Smooth muscle cell (in vitro differentiated cells): Measurements from ENCODE around the gene RACGAP1. TPM values are rescaled to one million over a fixed set of nuclear protein-coding genes. Genes with fewer than 3 reads are reported as not detected.

ENCODE experiments used
- DNase-seq: peaks from one replicate; lab custom pipeline; 2025; ENCODE audit not compliant: unreplicated experiment; lab: John Stamatoyannopoulos, UW
- H2AFZ ChIP-seq: fragments of 200-600 bp; sonication (generic); 2 replicates; pipeline ENCODE4 v1.6.0; 2016; ENCODE audit warnings: antibody characterized with exemption, low read depth, mild to moderate bottlenecking
- H3F3A ChIP-seq: fragments of 200-600 bp; sonication (generic); 2 replicates; pipeline ENCODE4 v1.6.0; 2017; ENCODE audit warnings: antibody characterized with exemption, low read depth
- H3K27ac ChIP-seq: fragments of 200-600 bp; sonication (generic); 2 replicates; pipeline ENCODE4 v1.5.1; 2016; ENCODE audit warnings: low read depth, mild to moderate bottlenecking
- H3K27me3 ChIP-seq: fragments of 200-600 bp; sonication (generic); 2 replicates; pipeline ENCODE4 v1.6.1; 2016; ENCODE audit warnings: low read depth, mild to moderate bottlenecking
- H3K36me3 ChIP-seq: fragments of 200-600 bp; sonication (generic); 2 replicates; pipeline ENCODE4 v1.5.1; 2016; ENCODE audit warnings: low read depth
- H3K4me1 ChIP-seq: fragments of 200-600 bp; sonication (generic); 2 replicates; pipeline ENCODE4 v1.5.1; 2016; ENCODE audit warnings: low read depth
- H3K4me2 ChIP-seq: fragments of 200-600 bp; sonication (generic); 2 replicates; pipeline ENCODE4 v1.6.0; 2016; ENCODE audit warnings: mild to moderate bottlenecking
- H3K4me3 ChIP-seq: fragments of 200-600 bp; sonication (generic); 2 replicates; pipeline ENCODE4 v1.5.1; 2016; ENCODE audit warnings: mild to moderate bottlenecking
- H3K79me2 ChIP-seq: fragments of 200-600 bp; sonication (generic); 2 replicates; pipeline ENCODE4 v1.6.0; 2016; ENCODE audit warnings: low read depth, mild to moderate bottlenecking
- H3K9ac ChIP-seq: fragments of 200-600 bp; sonication (generic); 2 replicates; pipeline ENCODE4 v1.6.0; 2016; ENCODE audit warnings: low read depth
- H3K9me3 ChIP-seq: fragments of 200-600 bp; sonication (generic); replicated peaks from 2 replicates; pipeline ENCODE4 v1.5.1; 2016; ENCODE audit warnings: low read depth
- H4K20me1 ChIP-seq: fragments of 200-600 bp; sonication (generic); 2 replicates; pipeline ENCODE4 v1.6.0; 2016; ENCODE audit warnings: low read depth
- CTCF ChIP-seq: fragments of 200-600 bp; sonication (generic); IDR thresholded peaks from 2 replicates; pipeline ENCODE4 v1.5.1; 2017; ENCODE audit warnings: borderline replicate concordance, mild to moderate bottlenecking, antibody characterized with exemption; ENCODE audit not compliant: insufficient read depth, poor library complexity, severe bottlenecking
- WGBS: methylation state at CpG from one replicate; pipeline ENCODE4 v1.1.7; 2016; ENCODE audit warnings: low lambda C conversion rate; 5-methylcytosine and 5-hydroxymethylcytosine counted together
- polyA plus RNA-seq: library from polyadenylated mRNA; unstranded; fragments of >200 nt; fragmentation: Nextera tagmentation; extraction: Ambion mirVana; gene quantifications from 2 replicates; pipeline ENCODE4 v1.2.1, GENCODE V29; 2016
- total RNA-seq: library from RNA; depleted of rRNA; stranded (reverse); fragments of >200 nt; gene quantifications from 2 replicates; pipeline ENCODE4 v1.2.3, GENCODE V29; 2014

The RACGAP1 gene
- total and polyA plus RNA-seq, 2 experiments from 2014 or later = 13.7 to 52.3 TPM

- H3K4me3 ChIP-seq = peak overlapping the region; percentile 76
- no peak for DNase-seq
- H3K79me2 ChIP-seq = no peaks in the 10 kb centered on the region
- H4K20me1 ChIP-seq = no peaks in the 10 kb centered on the region
- H3K27ac ChIP-seq = no peak overlapping the region
- H3K36me3 ChIP-seq = no peaks in the 10 kb centered on the region
- peaks cover 11% of the 10 kb centered on the region for H3K4me1 ChIP-seq
- no peaks in the 10 kb centered on the region for H3K9me3 ChIP-seq
- no peak overlapping the region for H2AFZ ChIP-seq
- no peak overlapping the region for H3K9ac ChIP-seq
- no peaks in the 10 kb centered on the region for H3F3A ChIP-seq
- peak overlapping the region; percentile 95 for H3K4me2 ChIP-seq
- 30% methylated on average over 21 of the region's 30 CpGs for WGBS
- peaks cover 25% of the 10 kb centered on the region for H3K27me3 ChIP-seq
- no peak for TF ChIP-seq CTCF
These were observed 32.8 kb upstream of the RACGAP1 start for GRCh38 chr12:50057896-50058670.

DNA sequence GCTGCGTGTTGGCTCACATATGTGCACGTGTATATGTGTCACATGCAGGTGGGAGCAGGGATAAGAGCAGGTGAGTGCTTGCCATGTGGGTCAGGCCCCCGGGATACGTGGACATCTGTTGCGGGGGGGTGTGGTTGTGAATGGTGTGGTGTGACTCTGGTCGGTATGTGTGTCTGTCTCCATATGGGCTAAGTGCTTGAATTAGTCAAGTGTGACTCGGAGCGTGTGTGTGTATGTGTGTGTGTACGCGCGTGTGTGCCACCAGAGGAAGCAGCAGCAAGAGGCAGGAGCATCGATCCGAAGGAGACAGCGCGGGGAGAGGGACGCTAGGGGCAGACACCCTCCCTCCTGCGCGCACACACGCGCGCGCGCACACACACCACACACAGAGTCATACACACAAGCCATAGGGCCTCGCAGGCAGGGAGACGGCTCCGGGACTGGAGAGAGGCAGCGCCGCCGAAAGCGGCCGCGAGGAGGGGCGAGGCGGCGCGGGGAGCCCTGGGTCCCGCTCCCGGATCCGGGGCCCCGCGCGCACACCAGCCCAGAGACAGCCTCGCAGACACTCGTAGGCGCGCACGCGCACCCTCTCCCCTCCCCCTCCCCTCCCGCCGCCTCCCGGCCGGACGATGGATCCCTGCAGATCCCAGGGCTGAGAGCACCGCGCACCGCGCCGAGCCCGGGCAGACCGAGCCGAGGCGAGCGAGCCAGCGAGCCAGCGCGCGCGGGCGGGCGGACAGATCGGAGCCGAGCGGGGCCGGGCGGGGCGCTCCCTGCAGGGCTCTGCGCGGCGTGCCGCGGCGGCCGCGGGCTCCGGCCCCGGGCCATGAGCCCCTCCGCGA, 31.9 kb upstream of the RACGAP1 start, which contains the start of gene ASIC1:
ASIC1 (plus strand) TSS at position 597 of the 842 bp plus-strand sequence. CDS start 1,171 bp downstream, outside the sequence.
- Histone ChIP-seq H3K27me3 (peaks cover 30% of the 10 kb centered on the region), H3K4me1 (peaks cover 11% of the 10 kb centered on the region), H3K4me3 (peak within 1 kb of the TSS; percentile 76), H3K4me2 (peak within 1 kb of the TSS; percentile 95), H3K27ac (no peak within 1 kb of the TSS), H3K9ac (peak within 1 kb of the TSS; percentile 24), H3F3A (no peaks in the 10 kb centered on the region), H3K36me3 (no peaks in the 10 kb centered on the region), H4K20me1 (no peaks in the 10 kb centered on the region), H2AFZ (peak within 1 kb of the TSS; percentile 93), H3K9me3 (no peaks in the 10 kb centered on the region), H3K79me2 (no peaks in the 10 kb centered on the region)
- TF ChIP-seq CTCF = peak; percentile 2
- peak; percentile 48 for DNase-seq
- 4% methylated on average over 37 of the region's 88 CpGs for WGBS

- Histone ChIP-seq H2AFZ (no peak overlapping the region), H3K4me2 (peak overlapping the region; percentile 95), H3K4me1 (peaks cover 12% of the 10 kb centered on the region), H3K27me3 (peaks cover 36% of the 10 kb centered on the region), H3K27ac (no peak overlapping the region), H3K9me3 (no peaks in the 10 kb centered on the region), H3K4me3 (peak overlapping the region; percentile 76), H3K9ac (no peak overlapping the region), H4K20me1 (no peaks in the 10 kb centered on the region), H3K79me2 (no peaks in the 10 kb centered on the region), H3K36me3 (no peaks in the 10 kb centered on the region), H3F3A (no peaks in the 10 kb centered on the region)
- WGBS = 41% methylated on average over 3 of the region's 3 CpGs
- TF ChIP-seq CTCF = no peak
- no peak for DNase-seq
These were observed 31.3 kb upstream of the RACGAP1 start for GRCh38 chr12:50056639-50056976.
